Panc1 (cell line): ENCODE results near the gene MIPOL1. TPM values are rescaled to one million over a fixed set of nuclear protein-coding genes. Genes with fewer than 3 reads are reported as not detected.

ENCODE experiments used
- ATAC-seq: fragments of 200-7000 bp; cut with Tn5 transposase; 2 replicates; pipeline ENCODE4 v1.9.1; 2020; ENCODE audit warnings: mild to moderate bottlenecking, moderate library complexity
- BruUV-seq: library from RNA; stranded (reverse); fragments of 400-500 nt; replicated peaks from 2 replicates; lab custom pipeline; 2021; lab: Mats Ljungman, UMichigan
- CTCF ChIA-PET: fragments of 300-600 bp; sonication (Branson Sonifier 250); formaldehyde crosslinking; loops from one replicate; lab custom pipeline; 2022; ENCODE audit warnings: antibody characterized with exemption; lab: Charles Lee
- POLR2A ChIA-PET: fragments of 300-600 bp; sonication (Branson Sonifier 250); formaldehyde crosslinking; loops from one replicate; lab custom pipeline; 2022; ENCODE audit warnings: antibody characterized with exemption; lab: Charles Lee
- DNase-seq: peaks from one replicate; pipeline ENCODE4 v3.0.0-alpha.2; 2010; ENCODE audit warnings: low read depth, low spot score
- H3K27ac ChIP-seq: 2 replicates; pipeline ENCODE4 v1.5.1; 2011; ENCODE audit warnings: mild to moderate bottlenecking, low read length, inconsistent platforms
- H3K27me3 ChIP-seq: fragments of 200-500 bp; sonication (Bioruptor generic); 2 replicates; pipeline ENCODE4 v1.6.0; 2014; ENCODE audit warnings: low read length, inconsistent platforms; ENCODE audit not compliant: control insufficient read depth, insufficient read depth
- H3K36me3 ChIP-seq: fragments of 200-500 bp; sonication (Bioruptor generic); 2 replicates; pipeline ENCODE4 v1.5.1; 2014; ENCODE audit warnings: inconsistent platforms, mild to moderate bottlenecking, low read length, moderate library complexity; ENCODE audit not compliant: control insufficient read depth, insufficient read depth
- H3K4me1 ChIP-seq: 2 replicates; pipeline ENCODE4 v1.5.1; 2011; ENCODE audit warnings: inconsistent platforms, mild to moderate bottlenecking, low read length, moderate library complexity; ENCODE audit not compliant: control insufficient read depth, insufficient read depth
- H3K4me3 ChIP-seq, 2 experiments: 2 replicates each; pipeline ENCODE4 v1.5.1; 2011 to 2012; ENCODE audit warnings: low read depth in 2 of 2, low read length in 2 of 2, mild to moderate bottlenecking in 2 of 2, inconsistent platforms in 1 of 2, moderate library complexity in 1 of 2
- H3K9me3 ChIP-seq: fragments of 200-500 bp; sonication (Bioruptor generic); 2 replicates; pipeline ENCODE4 v1.5.1; 2014; ENCODE audit warnings: low read depth, mild to moderate bottlenecking, inconsistent platforms, low read length, moderate library complexity; ENCODE audit not compliant: control insufficient read depth, insufficient read depth
- CTCF ChIP-seq: fragments of 450-650 bp; IDR thresholded peaks from 2 replicates; pipeline ENCODE4 v1.5.1; 2017; ENCODE audit warnings: mild to moderate bottlenecking
- POLR2AphosphoS5 ChIP-seq: IDR thresholded peaks from 2 replicates; pipeline ENCODE4 v1.6.1; 2012; ENCODE audit warnings: mild to moderate bottlenecking, low read depth, low read length, moderate library complexity
- SIN3A ChIP-seq: IDR thresholded peaks from 2 replicates; pipeline ENCODE4 v1.6.1; 2012; ENCODE audit warnings: low read depth, mild to moderate bottlenecking, low read length, moderate library complexity, borderline replicate concordance; ENCODE audit not compliant: insufficient read depth
- TCF7L2 ChIP-seq: IDR thresholded peaks from 2 replicates; pipeline ENCODE4 v1.6.1; 2011; ENCODE audit warnings: mild to moderate bottlenecking, low read depth, low read length, inconsistent platforms
- in situ Hi-C: cut with HindIII; loops from 2 replicates; pipeline ENCODE4 v1.10.0; 2016; ENCODE audit warnings: low sequenced_read_pairs, low pct_unique_long_range_greater_than_20kb
- intact Hi-C: fragments of 100-400 bp; cut with micrococcal nuclease; formaldehyde crosslinking; loops from one replicate; pipeline ENCODE4 v1.10.0; 2022; ENCODE audit not compliant: unreplicated experiment
- total RNA-seq: library from RNA; stranded (reverse); gene quantifications from one replicate; pipeline ENCODE4 v1.2.1, GENCODE V29; 2021; ENCODE audit not compliant: unreplicated experiment
- TF ChIP-seq, protein P1 (sequence below), 2 experiments: IDR thresholded peaks; 2 replicates each; pipeline ENCODE4 v1.6.1; 2011 to 2012; ENCODE audit warnings: low read depth in 2 of 2, control low read depth in 1 of 2, low read length in 1 of 2, mild to moderate bottlenecking in 1 of 2, moderate library complexity in 1 of 2; ENCODE audit not compliant: insufficient read depth in 1 of 2

MIPOL1 gene
- total RNA-seq, 1 experiment from 2014 or later, result 12.8 TPM

- in situ Hi-C loops (no loop called here), intact Hi-C loops (no loop called here)
- no peak overlapping the region for H3K4me3 ChIP-seq
- ChIA-PET POLR2A (no interaction called here), CTCF (no interaction called here)
- TF ChIP-seq SIN3A, result no peak
- TF ChIP-seq, protein P1, sequence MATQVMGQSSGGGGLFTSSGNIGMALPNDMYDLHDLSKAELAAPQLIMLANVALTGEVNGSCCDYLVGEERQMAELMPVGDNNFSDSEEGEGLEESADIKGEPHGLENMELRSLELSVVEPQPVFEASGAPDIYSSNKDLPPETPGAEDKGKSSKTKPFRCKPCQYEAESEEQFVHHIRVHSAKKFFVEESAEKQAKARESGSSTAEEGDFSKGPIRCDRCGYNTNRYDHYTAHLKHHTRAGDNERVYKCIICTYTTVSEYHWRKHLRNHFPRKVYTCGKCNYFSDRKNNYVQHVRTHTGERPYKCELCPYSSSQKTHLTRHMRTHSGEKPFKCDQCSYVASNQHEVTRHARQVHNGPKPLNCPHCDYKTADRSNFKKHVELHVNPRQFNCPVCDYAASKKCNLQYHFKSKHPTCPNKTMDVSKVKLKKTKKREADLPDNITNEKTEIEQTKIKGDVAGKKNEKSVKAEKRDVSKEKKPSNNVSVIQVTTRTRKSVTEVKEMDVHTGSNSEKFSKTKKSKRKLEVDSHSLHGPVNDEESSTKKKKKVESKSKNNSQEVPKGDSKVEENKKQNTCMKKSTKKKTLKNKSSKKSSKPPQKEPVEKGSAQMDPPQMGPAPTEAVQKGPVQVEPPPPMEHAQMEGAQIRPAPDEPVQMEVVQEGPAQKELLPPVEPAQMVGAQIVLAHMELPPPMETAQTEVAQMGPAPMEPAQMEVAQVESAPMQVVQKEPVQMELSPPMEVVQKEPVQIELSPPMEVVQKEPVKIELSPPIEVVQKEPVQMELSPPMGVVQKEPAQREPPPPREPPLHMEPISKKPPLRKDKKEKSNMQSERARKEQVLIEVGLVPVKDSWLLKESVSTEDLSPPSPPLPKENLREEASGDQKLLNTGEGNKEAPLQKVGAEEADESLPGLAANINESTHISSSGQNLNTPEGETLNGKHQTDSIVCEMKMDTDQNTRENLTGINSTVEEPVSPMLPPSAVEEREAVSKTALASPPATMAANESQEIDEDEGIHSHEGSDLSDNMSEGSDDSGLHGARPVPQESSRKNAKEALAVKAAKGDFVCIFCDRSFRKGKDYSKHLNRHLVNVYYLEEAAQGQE (IDR thresholded peaks at IDR 0.05; ENCODE audit: insufficient read depth in 1 of 2, low read depth in 2 of 2, low read length in 1 of 2), result no peak
- no peak for TF ChIP-seq POLR2AphosphoS5
- no peak for TF ChIP-seq CTCF
- no peak for TF ChIP-seq TCF7L2
- ATAC-seq, result no peak
- no TSS peak for BruUV-seq
- no peaks in the 10 kb centered on the region for H3K36me3 ChIP-seq
- H3K4me1 ChIP-seq, result no peaks in the 10 kb centered on the region
- no peak overlapping the region for H3K27ac ChIP-seq
- no peak for DNase-seq
- H3K9me3 ChIP-seq, result no peaks in the 10 kb centered on the region
- no peaks in the 10 kb centered on the region for H3K27me3 ChIP-seq
These were observed 200.1 kb downstream of the MIPOL1 start for GRCh38 chr14:37397941-37398215.

DNA sequence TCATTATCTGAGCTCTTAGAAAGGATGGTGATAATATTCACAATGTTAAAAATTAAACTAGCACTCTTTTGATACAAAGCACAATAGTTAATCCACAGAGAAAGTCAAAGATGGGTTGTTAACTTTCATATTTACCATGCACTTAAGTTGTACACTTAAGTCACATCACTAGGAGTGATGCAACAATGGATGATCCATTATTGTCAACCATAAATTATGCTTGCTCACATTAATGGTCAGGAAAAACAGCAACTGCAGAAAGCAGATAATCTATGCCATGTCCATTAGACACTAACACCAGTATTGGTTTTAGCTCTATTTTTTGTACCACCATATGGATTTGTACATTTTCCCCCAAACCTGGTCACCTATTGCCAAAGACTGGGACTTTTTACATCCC is 201.8 kb downstream of the MIPOL1 start:
- BruUV-seq, result no TSS peak
- ATAC-seq, result no peak

More for the DNA sequence above, 201.8 kb downstream of the MIPOL1 start:
- Histone ChIP-seq H3K4me3 (no peak overlapping the region), H3K4me1 (no peaks in the 10 kb centered on the region), H3K9me3 (no peaks in the 10 kb centered on the region), H3K27me3 (no peaks in the 10 kb centered on the region), H3K27ac (no peak overlapping the region), H3K36me3 (no peaks in the 10 kb centered on the region)
- TF ChIP-seq CTCF, result no peak
- TF ChIP-seq POLR2AphosphoS5, result no peak
- TF ChIP-seq, protein P1 (IDR thresholded peaks at IDR 0.05; ENCODE audit: insufficient read depth in 1 of 2, low read depth in 2 of 2, low read length in 1 of 2), result no peak
- no peak for TF ChIP-seq TCF7L2
- TF ChIP-seq SIN3A, result no peak
- ChIA-PET POLR2A (no interaction called here), CTCF (no interaction called here)
- no peak for DNase-seq
- in situ Hi-C loops (no loop called here), intact Hi-C loops (no loop called here)
